NB4 (cell line): ENCODE data around the gene DLD.

ENCODE experiments used
- CTCF ChIP-seq: IDR thresholded peaks from one replicate; pipeline ENCODE4 v1.5.1; 2012; ENCODE audit warnings: low read depth, low read length
- MYC ChIP-seq: IDR thresholded peaks from 2 replicates; pipeline ENCODE4 v1.6.1; 2011; ENCODE audit warnings: low read depth, low read length
- POLR2A ChIP-seq: IDR thresholded peaks from 2 replicates; pipeline ENCODE4 v1.6.1; 2011; ENCODE audit warnings: mild to moderate bottlenecking; ENCODE audit not compliant: insufficient read length; ENCODE audit errors: extremely low read depth
- TF ChIP-seq, protein P1 (sequence below): IDR thresholded peaks from 2 replicates; pipeline ENCODE4 v1.6.1; 2011; ENCODE audit warnings: low read depth, low read length

DNA sequence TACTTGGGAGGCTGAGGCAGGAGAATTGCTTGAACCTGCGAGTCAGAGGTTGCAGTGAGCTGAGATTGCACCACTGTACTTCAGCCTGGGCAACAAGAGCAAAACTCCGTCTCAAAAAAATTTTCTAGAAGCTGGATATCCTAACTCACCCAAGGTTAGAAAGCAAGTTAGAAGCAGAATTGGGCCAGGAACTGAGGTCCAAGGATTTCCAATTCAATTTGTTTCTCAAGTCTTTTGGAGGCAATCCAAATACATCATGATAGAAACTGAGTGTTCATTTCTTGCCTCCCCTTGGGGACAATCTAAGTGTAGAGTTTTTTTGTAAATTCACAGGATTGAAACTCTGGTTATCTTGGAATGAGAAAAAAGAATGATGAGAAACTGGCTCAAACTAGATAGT, 66.5 kb downstream of the DLD start:
- no peak for TF ChIP-seq CTCF
- TF ChIP-seq, protein P1, sequence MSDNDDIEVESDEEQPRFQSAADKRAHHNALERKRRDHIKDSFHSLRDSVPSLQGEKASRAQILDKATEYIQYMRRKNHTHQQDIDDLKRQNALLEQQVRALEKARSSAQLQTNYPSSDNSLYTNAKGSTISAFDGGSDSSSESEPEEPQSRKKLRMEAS: no peak
- no peak for TF ChIP-seq MYC
- no peak for TF ChIP-seq POLR2A
